A549 treated with Mapracorat at 1 μM for 4 hours (cell line): ENCODE data around the gene TMEM141. TPM values are rescaled to one million over a fixed set of nuclear protein-coding genes. Genes with fewer than 3 reads are reported as not detected.

ENCODE experiments used
- total RNA-seq: library from RNA; stranded (reverse); fragments of 200-300 nt; extraction: Qiagen RNA extraction; gene quantifications from 5 replicates; pipeline ENCODE4 v1.2.3, GENCODE V29; 2022

The TMEM141 gene
- 58.1 to 77.3 TPM (median 76.6 TPM) in 5 replicates for total RNA-seq

DNA sequence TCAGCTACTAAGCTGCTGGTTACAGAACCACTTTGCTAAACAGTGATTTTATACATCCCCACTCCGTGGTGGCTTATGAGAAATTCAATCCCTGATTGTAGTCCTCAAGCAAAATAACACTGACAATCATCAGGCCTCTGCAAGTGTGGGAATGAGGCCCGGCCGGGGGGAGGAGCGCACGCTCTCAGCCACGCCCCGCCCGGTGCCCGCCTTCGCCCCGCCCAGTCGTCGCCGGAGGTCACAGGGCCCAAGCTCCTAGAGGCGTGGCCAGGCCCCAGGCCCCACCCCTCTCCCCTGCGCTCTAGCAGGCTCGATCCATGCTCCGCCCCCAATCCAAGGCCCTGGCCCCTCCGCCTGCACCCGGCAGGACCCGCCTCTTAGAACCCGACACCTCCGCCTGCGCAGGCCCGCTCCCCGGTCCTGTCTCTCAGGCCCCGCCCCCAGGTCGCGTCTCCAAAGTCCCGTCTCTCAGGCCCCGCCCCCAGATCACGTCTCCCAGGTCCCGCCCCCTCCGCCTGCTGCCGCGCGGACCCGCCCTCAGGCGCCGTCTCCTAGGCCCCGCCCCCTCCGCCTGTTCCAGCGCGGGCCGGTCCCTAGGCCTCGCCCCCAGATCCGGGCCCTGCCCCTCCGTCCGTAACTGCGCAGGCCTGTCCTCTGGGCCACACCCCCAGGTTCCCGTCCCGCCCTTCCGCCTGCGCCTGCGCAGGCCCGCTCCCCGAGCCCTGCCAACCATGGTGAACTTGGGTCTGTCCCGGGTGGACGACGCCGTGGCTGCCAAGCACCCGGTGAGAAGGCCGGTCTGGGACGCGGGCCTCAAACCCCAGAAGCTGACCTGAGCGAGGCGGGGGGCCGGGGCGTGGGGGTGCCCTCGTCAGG is at the start of gene TMEM141:
TMEM141 (plus strand) TSS at position 705 of the 876 bp plus-strand sequence; CDS start at position 732, 27 bp downstream.

DNA sequence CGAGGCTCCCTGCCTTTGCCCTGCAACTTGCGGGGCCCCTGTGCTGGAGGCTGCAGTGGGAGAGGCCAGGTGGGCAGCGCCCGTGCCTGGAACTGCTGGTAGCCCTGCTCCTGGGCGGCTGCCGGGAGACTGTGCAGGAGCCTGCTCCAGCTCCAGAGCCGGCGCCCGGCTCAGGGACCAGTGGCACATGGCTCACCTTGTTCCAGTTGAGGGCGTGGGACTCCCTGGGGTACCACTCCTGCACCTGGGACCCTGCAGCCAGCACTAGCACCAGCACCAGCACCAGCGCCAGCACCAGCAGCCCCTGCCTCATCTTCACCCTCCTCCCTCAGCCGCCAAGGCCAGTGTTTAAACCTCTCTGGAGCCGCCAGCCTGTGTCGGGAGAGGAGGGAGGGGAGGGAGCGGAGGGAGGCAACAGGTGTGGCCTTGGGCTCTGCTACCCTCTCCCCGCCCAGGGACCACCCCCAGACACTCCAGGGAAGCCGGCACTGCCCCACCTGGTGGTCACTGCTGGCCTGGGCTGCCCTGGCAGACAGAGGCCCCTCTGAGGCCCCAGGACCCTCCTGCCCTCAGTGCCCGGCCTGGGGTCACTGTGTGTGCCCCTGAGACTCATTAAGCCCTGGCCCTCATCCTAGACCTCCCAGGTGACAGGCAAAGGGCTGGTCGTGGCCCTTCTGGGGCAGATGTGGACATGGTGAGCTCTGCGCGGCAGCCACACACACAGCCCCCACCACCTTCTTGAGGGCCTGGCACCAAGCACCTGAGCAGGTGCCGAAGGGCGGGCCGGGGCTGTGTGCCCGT is 48.4 kb upstream of the TMEM141 start, which contains the start of gene LCN10:
LCN10 (minus strand) TSS at position 350 of the 801 bp plus-strand sequence; CDS start at position 313, 37 bp downstream.

GRCh38 chr9:136748201-136748600 is 42.9 kb upstream of the TMEM141 start, which contains the start of gene LCN6:
TSS of gene LCN6 (minus strand) at chr9:136748525. CDS start at chr9:136748483, 42 bp downstream.

DNA sequence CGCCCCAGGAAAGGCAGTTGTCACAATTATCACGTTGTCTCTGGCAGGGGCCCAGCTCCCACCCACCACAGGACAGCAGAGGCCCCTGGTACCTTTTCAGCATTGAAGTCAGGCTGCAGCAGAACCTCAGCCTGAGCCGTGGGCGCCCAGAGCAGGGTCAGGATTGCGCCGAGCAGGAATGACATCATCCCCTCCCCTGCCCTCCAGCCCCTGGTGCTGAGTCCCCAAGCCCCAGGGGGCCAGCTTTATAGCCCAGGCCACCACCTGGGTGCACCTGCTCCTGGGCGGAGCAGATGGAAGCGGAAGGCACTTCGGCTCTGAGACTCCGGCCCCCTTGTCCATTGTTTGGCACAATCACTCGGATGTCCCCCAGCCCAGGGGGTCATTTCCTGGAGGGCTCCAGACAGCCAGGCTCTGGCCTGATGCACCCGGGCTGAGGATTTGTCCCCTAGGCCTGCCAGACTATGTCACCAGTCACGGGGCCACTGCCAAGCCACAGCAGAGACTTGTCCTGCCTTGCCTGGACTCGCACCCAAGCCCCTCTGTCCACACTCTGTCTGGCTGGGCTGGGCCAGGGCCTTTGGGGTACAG is 26.7 kb upstream of the TMEM141 start, which contains the start of gene LCN15:
LCN15 (minus strand) TSS at position 218 of the 591 bp plus-strand sequence; CDS start at position 188, 30 bp downstream.

GRCh38 chr9:136796238-136796774 is 5.2 kb downstream of the TMEM141 start, which contains the start of gene CCDC183:
TSS of gene CCDC183 (plus strand) at chr9:136796338. CDS start at chr9:136796398, 60 bp downstream.

GRCh38 chr9:136807281-136808074 is 16.3 kb downstream of the TMEM141 start, which contains the start of gene RABL6:
TSS of gene RABL6 (plus strand) at chr9:136807948. CDS start at chr9:136808197, 249 bp downstream.

DNA sequence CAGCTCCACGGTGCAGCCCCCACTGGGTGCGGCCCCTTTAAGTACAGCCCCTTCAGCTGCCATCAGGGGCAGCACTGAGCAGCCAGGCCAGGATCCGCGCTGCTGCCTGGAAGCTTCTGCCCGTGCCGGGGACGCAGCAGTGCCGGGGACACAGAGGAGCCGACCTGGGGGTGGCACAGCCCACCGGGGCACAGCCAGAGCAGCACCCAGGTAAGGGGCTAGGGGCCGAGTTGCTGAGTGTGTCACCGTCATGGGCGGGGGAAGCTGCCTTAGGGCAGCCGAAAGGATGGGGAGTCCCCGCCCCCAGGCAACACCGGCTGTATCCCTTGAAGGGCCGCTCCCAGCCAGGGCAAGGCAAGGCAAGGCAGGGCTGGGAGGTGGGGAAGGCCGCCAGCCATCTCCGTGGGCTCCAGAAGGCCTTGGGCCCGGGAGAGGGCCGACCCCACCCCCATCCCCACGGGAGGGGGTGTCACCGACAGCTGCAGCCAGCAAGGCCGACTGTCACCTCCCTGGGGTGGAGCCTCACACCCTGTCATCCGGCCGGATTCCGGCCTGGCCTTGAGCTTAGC is 51.3 kb downstream of the TMEM141 start, which contains the start of gene AJM1:
AJM1 (plus strand) TSS at position 99 of the 569 bp plus-strand sequence. CDS start 1,937 bp downstream, outside the sequence.

Other genes with a start within 250 kb of the TMEM141 start
- 7.3 to 12.9 TPM (median 12.0 TPM) in 5 replicates for gene NOTCH1, start 245.3 kb upstream of the TMEM141 start, total RNA-seq
- 34.8 to 56.2 TPM (median 54.2 TPM) in 5 replicates for gene EGFL7, start 128.4 kb upstream of the TMEM141 start, total RNA-seq
- 68.4 to 107 TPM (median 106 TPM) in 5 replicates for gene AGPAT2, start 103.9 kb upstream of the TMEM141 start, total RNA-seq
- 5.8 to 9.8 TPM (median 8.7 TPM) in 5 replicates for gene DIPK1B, start 78.8 kb upstream of the TMEM141 start, total RNA-seq
- not detected in 5 replicates for gene LCN10, start 48.4 kb upstream of the TMEM141 start, total RNA-seq
- not detected in 5 replicates for gene LCN6, start 42.8 kb upstream of the TMEM141 start, total RNA-seq
- gene LCN8, start 33.1 kb upstream of the TMEM141 start, total RNA-seq, result not detected in 5 replicates
- not detected in 5 replicates for gene LCN15, start 26.8 kb upstream of the TMEM141 start, total RNA-seq
- 0.16 to 0.58 TPM (median 0.23 TPM) in 5 replicates for gene CCDC183, start 5.0 kb downstream of the TMEM141 start, total RNA-seq
- gene RABL6, start 16.6 kb downstream of the TMEM141 start, total RNA-seq, result 59.0 to 84.9 TPM (median 81.6 TPM) in 5 replicates
- gene AJM1, start 51.1 kb downstream of the TMEM141 start, total RNA-seq, result 3.3 to 4.7 TPM (median 4.6 TPM) in 5 replicates
- gene PHPT1, start 58.1 kb downstream of the TMEM141 start, total RNA-seq, result 279 to 323 TPM (median 297 TPM) in 5 replicates
- gene MAMDC4, start 61.0 kb downstream of the TMEM141 start, total RNA-seq, result 1.6 to 5.3 TPM (median 3.7 TPM) in 5 replicates
- 435 to 512 TPM (median 456 TPM) in 5 replicates for gene EDF1, start 75.0 kb downstream of the TMEM141 start, total RNA-seq
- 38.3 to 63.1 TPM (median 52.9 TPM) in 5 replicates for gene TRAF2, start 95.2 kb downstream of the TMEM141 start, total RNA-seq
- gene FBXW5, start 153.4 kb downstream of the TMEM141 start, total RNA-seq, result 62.7 to 103 TPM (median 99.7 TPM) in 5 replicates
- 0.42 to 3.2 TPM (median 0.76 TPM) in 5 replicates for gene C8G, start 153.9 kb downstream of the TMEM141 start, total RNA-seq
- gene LCN12, start 160.9 kb downstream of the TMEM141 start, total RNA-seq, result 1.0 to 1.9 TPM (median 1.3 TPM) in 5 replicates
- 0.44 to 0.61 TPM (median 0.47 TPM) in 4 of 5 replicates, not detected in the other for gene PTGDS, start 186.2 kb downstream of the TMEM141 start, total RNA-seq
- gene LCNL1, start 191.6 kb downstream of the TMEM141 start, total RNA-seq, result 0.07 to 0.24 TPM (median 0.10 TPM) in 5 replicates
- gene PAXX, start 201.1 kb downstream of the TMEM141 start, total RNA-seq, result 43.1 to 85.2 TPM (median 71.2 TPM) in 5 replicates
- gene CLIC3, start 205.2 kb downstream of the TMEM141 start, total RNA-seq, result 2.4 to 5.5 TPM (median 4.9 TPM) in 5 replicates
- 19.0 to 29.4 TPM (median 26.7 TPM) in 5 replicates for gene ABCA2, start 236.9 kb downstream of the TMEM141 start, total RNA-seq
- gene FUT7, start 240.7 kb downstream of the TMEM141 start, total RNA-seq, result 0.05 to 0.07 TPM (median 0.06 TPM) in 4 of 5 replicates, not detected in the other